PC-9 (cell line): ENCODE measurements around the gene ERC2.

Experiments
- CTCF ChIP-seq: fragments of 200-600 bp; sonication (generic); conservative IDR thresholded peaks from 2 replicates; pipeline ENCODE4 v1.6.1; 2017; ENCODE audit warnings: mixed run types, antibody characterized with exemption, mild to moderate bottlenecking, moderate library complexity
- EZH2 ChIP-seq: fragments of 200-600 bp; sonication (generic); IDR thresholded peaks from 2 replicates; pipeline ENCODE4 v1.8.0; 2017; ENCODE audit warnings: antibody characterized with exemption, low read depth

GRCh38 chr3:55770077-55770476 lies 698.2 kb downstream of the ERC2 start:
- TF ChIP-seq CTCF = no peak
- no peak for TF ChIP-seq EZH2
